ENCODE data around the gene GH1. TPM values are rescaled to one million over a fixed set of nuclear protein-coding genes. Genes with fewer than 3 reads are reported as not detected.

The GH1 gene
- total and polyA plus RNA-seq, 9 of the 15 experiments (the other 6 are each of a cell fraction or from before 2014, with no cell fraction given), result not detected

DNA sequence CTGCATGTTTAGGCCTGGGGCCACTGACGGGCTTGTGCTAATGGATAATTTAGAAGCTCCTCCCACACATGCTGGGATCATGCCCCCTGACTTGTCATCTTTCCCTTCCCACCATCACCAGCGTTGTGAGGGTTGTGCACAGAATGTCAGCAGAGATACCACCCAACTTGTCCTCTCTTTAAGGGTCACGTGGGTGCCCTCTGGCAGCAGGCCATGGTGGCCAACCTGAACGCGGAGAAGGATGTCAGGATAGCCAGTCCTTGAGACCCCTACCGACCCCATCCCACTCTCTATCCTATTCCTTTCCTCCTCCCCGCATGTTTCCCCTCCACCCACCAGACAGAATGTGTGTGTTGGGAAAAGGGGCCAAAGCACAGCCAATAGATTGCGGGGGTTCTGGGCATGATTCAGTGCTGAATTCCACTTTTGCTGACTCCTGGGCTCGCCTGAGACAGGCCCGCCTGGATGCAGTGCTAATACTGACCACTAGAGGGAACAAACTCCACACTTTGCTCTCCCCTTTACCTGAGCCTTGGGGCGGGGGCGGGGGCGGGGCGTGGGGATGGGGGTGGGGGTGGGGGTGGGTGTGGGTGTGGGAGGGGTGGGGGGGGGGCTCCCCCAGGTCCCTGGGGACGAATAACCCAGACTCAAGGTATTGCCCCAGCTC, 36.6 kb downstream of the GH1 start, which contains the start of gene GH2:
GH2 (minus strand) TSS at position 10 of the 667 bp plus-strand sequence. CDS start 143 bp downstream, outside the sequence.
- no peaks in the 10 kb centered on the region for H3K9me1 ChIP-seq (ENCODE audit: control insufficient read depth, insufficient read depth, low read length)
- H3K9me3 ChIP-seq (replicated peaks; ENCODE audit: control insufficient read depth, insufficient read depth, low read depth, low read length), result no peaks in the 10 kb centered on the region
- no peak within 1 kb of the TSS for H3K4me3 ChIP-seq
- DNase-seq (ENCODE audit: extremely low read depth in 1 of 4, low spot score in 3 of 4) (peak; percentile 82 to 90 (median 86)), ATAC-seq (peak; percentile 96), FAIRE-seq (peak; percentile 64)
- peaks cover 5 to 36% of the 10 kb centered on the region in 2 experiments; a peak in 3 of 5 replicates for H3K27me3 ChIP-seq (ENCODE audit: control insufficient read depth in 2 of 2, insufficient read depth in 2 of 2, low read length in 2 of 2)
- no peak within 1 kb of the TSS; a peak in 1 of 4 replicates for H3K9ac ChIP-seq (ENCODE audit: insufficient read depth in 1 of 2, low read depth in 2 of 2, low read length in 2 of 2)
- no peaks in the 10 kb centered on the region for H3K79me2 ChIP-seq (ENCODE audit: control insufficient read depth, insufficient read depth, low read length)
- intact Hi-C loops (cut with micrococcal nuclease) (no loop called here), in situ Hi-C loops (cut with MboI) (no loop called here)
- H3K4me1 ChIP-seq (replicated peaks in 1 of 2; ENCODE audit: control insufficient read depth in 2 of 2, insufficient read depth in 2 of 2, low read length in 2 of 2), result peaks cover 0 to 3% of the 10 kb centered on the region in 2 experiments; a peak in 2 of 5 replicates
- WGBS (ENCODE audit: insufficient coverage, low coverage, missing lambda C conversion rate), result 2% methylated on average over 13 of the region's 15 CpGs
- peak within 1 kb of the TSS; percentile 63; the same call in 1 of the 2 replicates for H2AFZ ChIP-seq (ENCODE audit: low read depth, low read length)
- BruUV-seq (replicated peaks), result no TSS peak
- H3K36me3 ChIP-seq (ENCODE audit: control insufficient read depth, insufficient read depth, low read length), result no peaks in the 10 kb centered on the region
- ChIA-PET CTCF (ENCODE audit: low intra/inter-chr PET ratio) (interaction anchor here (0.6 kb wide), 2 partner anchors 133 to 415 kb away, joined by 3 read pairs; no protein-coding TSS in a partner anchor), POLR2A (interaction anchor here (0.6 to 1.5 kb wide), 4 partner anchors 11 to 75 kb away, joined by 3 to 5 read pairs (median 4); no protein-coding TSS in a partner anchor)
- no peaks in the 10 kb centered on the region for H4K20me1 ChIP-seq (replicated peaks; ENCODE audit: control insufficient read depth, insufficient read depth, low read length)
- peak within 1 kb of the TSS; percentile 25 for H3K4me2 ChIP-seq (ENCODE audit: insufficient read depth, low read length)
- TF ChIP-seq MAFF (IDR thresholded peaks at IDR 0.05; ENCODE audit: low read length), result 0 out of 2 replicates have a peak, but pooled peaks have one; percentile 3
- no peak for TF ChIP-seq MCM3 (IDR thresholded peaks at IDR 0.05)
- TF ChIP-seq MAFK (IDR thresholded peaks at IDR 0.05; ENCODE audit: low read length), result peak; percentile 22; the same call in 1 of the 2 replicates
- 0 out of 2 replicates have a peak, but pooled peaks have one; percentile 28 for TF ChIP-seq SMC3 (conservative IDR thresholded peaks at IDR 0.05; ENCODE audit: insufficient read depth, low read depth, low read length)
- TF ChIP-seq CREM (IDR thresholded peaks at IDR 0.05; ENCODE audit: low read depth), result 0 out of 2 replicates have a peak, but pooled peaks have one; percentile 6
- no peak for TF ChIP-seq TRIM25 (IDR thresholded peaks at IDR 0.05; ENCODE audit: borderline replicate concordance)
- TF ChIP-seq, protein P1, sequence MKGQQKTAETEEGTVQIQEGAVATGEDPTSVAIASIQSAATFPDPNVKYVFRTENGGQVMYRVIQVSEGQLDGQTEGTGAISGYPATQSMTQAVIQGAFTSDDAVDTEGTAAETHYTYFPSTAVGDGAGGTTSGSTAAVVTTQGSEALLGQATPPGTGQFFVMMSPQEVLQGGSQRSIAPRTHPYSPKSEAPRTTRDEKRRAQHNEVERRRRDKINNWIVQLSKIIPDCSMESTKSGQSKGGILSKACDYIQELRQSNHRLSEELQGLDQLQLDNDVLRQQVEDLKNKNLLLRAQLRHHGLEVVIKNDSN (CRISPR knock-in tag; IDR thresholded peaks at IDR 0.05), result peak; percentile 67
- peak; percentile 44; the same call in 1 of the 2 replicates for TF ChIP-seq NFIC (IDR thresholded peaks at IDR 0.05)
- TF ChIP-seq, protein P2, sequence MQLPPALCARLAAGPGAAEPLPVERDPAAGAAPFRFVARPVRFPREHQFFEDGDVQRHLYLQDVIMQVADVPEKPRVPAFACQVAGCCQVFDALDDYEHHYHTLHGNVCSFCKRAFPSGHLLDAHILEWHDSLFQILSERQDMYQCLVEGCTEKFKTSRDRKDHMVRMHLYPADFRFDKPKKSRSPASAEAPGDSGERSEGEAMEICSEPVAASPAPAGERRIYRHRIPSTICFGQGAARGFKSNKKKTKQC (CRISPR knock-in tag; IDR thresholded peaks at IDR 0.05), result 0 out of 2 replicates have a peak, but pooled peaks have one; percentile 16
- TF ChIP-seq, protein P3, sequence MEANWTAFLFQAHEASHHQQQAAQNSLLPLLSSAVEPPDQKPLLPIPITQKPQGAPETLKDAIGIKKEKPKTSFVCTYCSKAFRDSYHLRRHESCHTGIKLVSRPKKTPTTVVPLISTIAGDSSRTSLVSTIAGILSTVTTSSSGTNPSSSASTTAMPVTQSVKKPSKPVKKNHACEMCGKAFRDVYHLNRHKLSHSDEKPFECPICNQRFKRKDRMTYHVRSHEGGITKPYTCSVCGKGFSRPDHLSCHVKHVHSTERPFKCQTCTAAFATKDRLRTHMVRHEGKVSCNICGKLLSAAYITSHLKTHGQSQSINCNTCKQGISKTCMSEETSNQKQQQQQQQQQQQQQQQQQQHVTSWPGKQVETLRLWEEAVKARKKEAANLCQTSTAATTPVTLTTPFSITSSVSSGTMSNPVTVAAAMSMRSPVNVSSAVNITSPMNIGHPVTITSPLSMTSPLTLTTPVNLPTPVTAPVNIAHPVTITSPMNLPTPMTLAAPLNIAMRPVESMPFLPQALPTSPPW (CRISPR knock-in tag; IDR thresholded peaks at IDR 0.05), result peak; percentile 62
- no peak for TF ChIP-seq KLF10 (CRISPR knock-in tag; IDR thresholded peaks at IDR 0.05)
- peak; percentile 69 to 73 (median 69) for TF ChIP-seq CTCF (IDR thresholded peaks at IDR 0.05 in 2 of 3, conservative IDR thresholded peaks at IDR 0.05 in 1 of 3; ENCODE audit: insufficient read depth in 2 of 3, low read depth in 1 of 3, low read length in 3 of 3)
- no peak within 1 kb of the TSS for H3K27ac ChIP-seq (ENCODE audit: extremely low read depth, low read depth, low read length)

Data from K562 (cell line).